Measurements from ENCODE around the gene MRPL20.
"Not testable (repeated sequence)": the region's sequence is repeated elsewhere in the genome, so short reads cannot be mapped to it uniquely, and the experiment has no call there.

Gene MRPL20

GRCh38 chr1:1373815-1374588 is 33.1 kb downstream of the MRPL20 start:
- peaks cover 6% of the 10 kb centered on the region for H3K4me1 Mint-ChIP-seq
- no peaks in the 10 kb centered on the region for H3K9me3 Mint-ChIP-seq
- H3K27ac Mint-ChIP-seq: no peak overlapping the region
- no peaks in the 10 kb centered on the region for H3K27me3 Mint-ChIP-seq (ENCODE audit: low read depth)
- no peaks in the 10 kb centered on the region for H3K36me3 Mint-ChIP-seq (ENCODE audit: low read depth)
- TF ChIP-seq, protein P1, sequence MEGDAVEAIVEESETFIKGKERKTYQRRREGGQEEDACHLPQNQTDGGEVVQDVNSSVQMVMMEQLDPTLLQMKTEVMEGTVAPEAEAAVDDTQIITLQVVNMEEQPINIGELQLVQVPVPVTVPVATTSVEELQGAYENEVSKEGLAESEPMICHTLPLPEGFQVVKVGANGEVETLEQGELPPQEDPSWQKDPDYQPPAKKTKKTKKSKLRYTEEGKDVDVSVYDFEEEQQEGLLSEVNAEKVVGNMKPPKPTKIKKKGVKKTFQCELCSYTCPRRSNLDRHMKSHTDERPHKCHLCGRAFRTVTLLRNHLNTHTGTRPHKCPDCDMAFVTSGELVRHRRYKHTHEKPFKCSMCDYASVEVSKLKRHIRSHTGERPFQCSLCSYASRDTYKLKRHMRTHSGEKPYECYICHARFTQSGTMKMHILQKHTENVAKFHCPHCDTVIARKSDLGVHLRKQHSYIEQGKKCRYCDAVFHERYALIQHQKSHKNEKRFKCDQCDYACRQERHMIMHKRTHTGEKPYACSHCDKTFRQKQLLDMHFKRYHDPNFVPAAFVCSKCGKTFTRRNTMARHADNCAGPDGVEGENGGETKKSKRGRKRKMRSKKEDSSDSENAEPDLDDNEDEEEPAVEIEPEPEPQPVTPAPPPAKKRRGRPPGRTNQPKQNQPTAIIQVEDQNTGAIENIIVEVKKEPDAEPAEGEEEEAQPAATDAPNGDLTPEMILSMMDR (IDR thresholded peaks at IDR 0.05; ENCODE audit: unreplicated experiment in 3 of 3): no peak
- H3K4me3 Mint-ChIP-seq: peak overlapping the region; percentile 86 to 91 (median 88)

DNA sequence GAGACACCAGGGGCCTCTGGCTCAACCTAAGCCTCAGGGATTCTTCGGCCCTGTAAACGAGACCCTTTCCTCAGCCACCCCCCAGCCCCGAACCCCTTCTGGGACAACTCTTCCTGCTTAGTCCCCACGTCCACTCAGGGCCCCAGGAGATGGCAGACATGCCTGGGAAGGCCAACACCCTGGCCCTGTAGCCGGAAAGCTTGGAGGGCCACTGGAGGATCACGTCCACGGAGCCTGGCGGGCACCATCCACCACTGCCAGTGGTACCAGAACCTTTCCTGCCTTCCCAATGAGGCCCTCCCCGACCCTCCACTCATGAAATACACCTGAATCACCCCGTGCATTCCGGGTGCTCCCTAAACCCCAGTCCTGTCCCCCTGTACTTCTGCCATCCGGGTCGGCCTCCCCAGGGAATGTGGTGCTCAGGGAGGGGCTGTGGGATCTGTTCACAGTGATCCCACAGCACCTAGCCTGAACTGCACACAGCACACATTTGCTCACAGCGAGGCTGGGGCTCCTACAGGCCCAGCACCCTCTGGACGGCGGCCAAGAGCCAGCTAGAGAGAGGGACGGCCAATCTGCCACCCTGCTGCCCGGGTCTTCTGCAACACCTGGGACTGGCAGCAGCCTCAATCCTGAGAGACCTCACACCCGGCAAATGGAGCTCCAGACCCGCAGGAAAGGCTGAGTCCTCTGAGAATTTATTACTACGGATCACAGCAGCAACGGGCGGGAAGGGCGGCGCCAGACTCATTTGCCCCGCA is 33.9 kb downstream of the MRPL20 start:
- TF ChIP-seq, protein P1 (IDR thresholded peaks at IDR 0.05; ENCODE audit: unreplicated experiment in 3 of 3): no peak

DNA sequence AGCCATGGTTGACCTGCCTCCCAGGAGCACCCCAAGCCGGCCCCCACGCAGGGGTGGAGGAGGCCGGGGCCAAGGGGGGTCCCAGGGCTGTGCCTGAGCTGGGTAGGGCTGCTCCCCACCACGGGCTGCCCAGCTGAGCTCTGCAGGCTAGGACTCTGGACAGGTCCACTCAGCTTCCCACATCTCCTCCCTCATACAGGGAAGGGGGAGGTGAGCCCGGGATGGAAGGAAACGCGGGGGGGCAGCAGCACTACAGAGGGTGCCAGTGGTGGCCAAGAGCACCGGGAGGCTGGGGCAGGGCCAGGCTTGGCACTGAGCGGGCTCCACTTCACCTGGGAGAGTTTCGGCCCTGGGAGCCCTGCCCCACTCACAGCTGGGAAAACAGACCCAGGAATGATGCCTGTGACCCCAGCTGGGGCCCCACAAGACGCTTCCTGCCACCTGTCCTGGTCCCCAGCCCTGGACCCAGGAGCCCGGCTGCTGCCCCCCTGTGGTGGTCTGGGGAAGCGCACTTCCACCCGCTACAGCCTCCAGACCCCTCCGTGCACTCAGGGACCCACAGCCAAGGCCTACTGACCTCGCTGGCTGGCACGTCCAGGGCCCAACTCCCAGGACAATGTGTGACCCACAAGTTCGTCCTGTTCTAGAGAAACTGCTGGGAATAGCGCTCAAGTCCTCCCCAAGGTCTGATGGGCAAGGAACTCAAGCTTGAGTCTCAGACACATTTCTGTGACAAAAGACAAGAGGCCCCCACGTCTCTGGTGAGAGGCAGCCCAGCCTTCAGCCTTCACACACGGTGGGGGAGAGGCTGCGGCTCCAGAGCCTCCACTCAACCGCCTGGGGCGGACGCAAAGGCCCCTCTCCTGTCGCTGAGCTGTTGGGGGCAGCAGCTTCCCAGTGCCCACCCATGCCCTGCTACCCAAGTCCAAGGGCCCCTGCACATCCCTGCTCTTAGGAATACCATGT is 35.1 kb downstream of the MRPL20 start:
- TF ChIP-seq, protein P1 (IDR thresholded peaks at IDR 0.05; ENCODE audit: unreplicated experiment in 3 of 3): peak; percentile 94 to 95 (median 94)
- Mint-ChIP-seq H3K4me3 (peak overlapping the region; percentile 68 to 77 (median 71)), H3K9me3 (no peaks in the 10 kb centered on the region), H3K27ac (no peak overlapping the region), H3K36me3 (ENCODE audit: low read depth) (no peaks in the 10 kb centered on the region), H3K27me3 (ENCODE audit: low read depth) (peaks cover 4% of the 10 kb centered on the region), H3K4me1 (peaks cover 6% of the 10 kb centered on the region)

More for the DNA sequence above, 33.9 kb downstream of the MRPL20 start:
- Mint-ChIP-seq H3K4me3 (peak overlapping the region; percentile 74 to 91 (median 88)), H3K4me1 (peaks cover 6% of the 10 kb centered on the region), H3K27me3 (ENCODE audit: low read depth) (peaks cover 4% of the 10 kb centered on the region), H3K9me3 (no peaks in the 10 kb centered on the region), H3K36me3 (ENCODE audit: low read depth) (no peaks in the 10 kb centered on the region), H3K27ac (no peak overlapping the region)

DNA sequence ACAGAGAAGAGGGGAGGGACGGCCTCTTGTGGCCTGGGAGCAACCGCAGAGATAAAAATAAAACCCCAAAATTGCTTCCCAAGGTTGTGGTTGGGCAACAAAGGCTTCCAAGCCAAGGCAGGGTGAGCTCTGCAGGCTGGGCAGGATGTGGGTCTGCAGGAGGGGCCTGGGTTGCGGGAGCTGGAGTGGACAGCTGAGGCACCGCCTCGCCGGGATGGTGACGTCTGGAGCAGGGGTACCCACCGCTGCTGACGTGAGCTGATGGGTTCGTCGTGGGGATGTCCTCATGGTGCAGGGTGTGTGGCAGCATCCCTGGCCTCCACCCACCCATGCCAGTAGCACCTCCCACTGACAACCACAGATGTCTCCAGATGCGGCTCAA is 35.7 kb downstream of the MRPL20 start:
- Mint-ChIP-seq H3K27me3 (ENCODE audit: low read depth) (peaks cover 4% of the 10 kb centered on the region), H3K27ac (no peak overlapping the region), H3K9me3 (no peaks in the 10 kb centered on the region), H3K4me3 (no peak overlapping the region), H3K36me3 (ENCODE audit: low read depth) (no peaks in the 10 kb centered on the region), H3K4me1 (peaks cover 6% of the 10 kb centered on the region)
- TF ChIP-seq, protein P1 (IDR thresholded peaks at IDR 0.05; ENCODE audit: unreplicated experiment in 3 of 3): no peak

GRCh38 chr1:1370771-1371300 is 36.3 kb downstream of the MRPL20 start:
- H3K27ac Mint-ChIP-seq: no peak overlapping the region
- H3K4me3 Mint-ChIP-seq: no peak overlapping the region
- no peaks in the 10 kb centered on the region for H3K9me3 Mint-ChIP-seq
- peaks cover 4% of the 10 kb centered on the region for H3K27me3 Mint-ChIP-seq (ENCODE audit: low read depth)
- H3K36me3 Mint-ChIP-seq (ENCODE audit: low read depth): no peaks in the 10 kb centered on the region
- H3K4me1 Mint-ChIP-seq: peaks cover 6% of the 10 kb centered on the region
- TF ChIP-seq, protein P1 (IDR thresholded peaks at IDR 0.05; ENCODE audit: unreplicated experiment in 3 of 3): no peak

DNA sequence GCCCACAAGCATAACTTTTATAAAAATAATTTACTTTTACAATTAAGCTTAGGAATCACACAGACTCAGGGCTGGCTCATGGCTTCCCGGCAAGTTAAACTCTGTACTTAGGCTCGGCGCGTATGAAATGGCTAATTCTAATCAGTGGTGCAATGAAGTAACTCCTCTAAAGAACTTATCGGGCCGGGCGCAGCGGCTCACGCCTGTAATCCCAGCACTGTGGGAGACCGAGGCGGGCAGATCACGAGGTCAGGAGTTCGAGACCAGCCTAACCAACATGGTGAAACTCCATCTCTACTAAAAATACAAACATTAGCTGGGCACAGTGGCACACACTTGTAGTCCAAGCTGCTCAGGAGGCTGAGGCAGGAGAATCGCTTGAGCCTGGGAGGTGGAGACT is 37.0 kb downstream of the MRPL20 start:
- H3K4me1 Mint-ChIP-seq; H3K27me3 Mint-ChIP-seq (ENCODE audit: low read depth); H3K36me3 Mint-ChIP-seq (ENCODE audit: low read depth); H3K27ac Mint-ChIP-seq; H3K9me3 Mint-ChIP-seq: not testable (repeated sequence)
- H3K4me3 Mint-ChIP-seq: peak overlapping the region; percentile 24 to 56 (median 28)

Measured in nephron (organoid).